ENCODE data around the gene PMAIP1.

Gene PMAIP1

DNA sequence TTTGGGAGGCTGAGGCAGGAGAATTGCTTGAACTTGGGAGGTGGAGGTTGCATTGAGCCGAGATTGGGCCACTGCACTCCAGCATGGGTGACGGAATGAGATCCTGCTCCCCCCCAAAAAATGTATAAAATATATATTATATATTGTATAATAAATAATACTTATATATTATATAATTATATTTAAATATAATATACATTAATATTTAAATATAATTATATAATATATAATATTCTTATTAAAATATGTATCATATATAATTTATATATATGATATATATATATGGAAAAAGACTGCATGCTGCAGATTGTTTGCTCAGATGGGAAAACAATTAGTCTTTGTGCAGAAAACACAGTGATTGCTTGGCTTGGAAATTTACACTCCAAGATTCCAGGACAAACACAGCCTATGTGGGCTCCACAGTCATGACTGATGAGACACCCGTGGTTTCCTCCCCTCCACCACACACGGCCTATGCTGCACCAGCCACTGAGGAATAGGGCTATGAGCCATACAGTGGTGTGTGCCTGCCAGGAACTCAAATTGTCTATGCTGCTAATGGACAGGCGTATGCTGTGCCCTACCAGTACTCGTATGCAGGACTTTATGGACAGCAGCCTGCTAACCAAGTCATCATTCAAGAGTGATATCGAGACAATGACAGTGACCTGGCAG lies 30.0 kb downstream of the PMAIP1 start:
- Histone ChIP-seq H3K4me3 (no peak overlapping the region), H3K27me3 (no peaks in the 10 kb centered on the region), H3K27ac (no peak overlapping the region), H3K4me1 (no peaks in the 10 kb centered on the region), H3K9me3 (no peaks in the 10 kb centered on the region), H3K36me3 (no peaks in the 10 kb centered on the region)
- TF ChIP-seq, protein P1, sequence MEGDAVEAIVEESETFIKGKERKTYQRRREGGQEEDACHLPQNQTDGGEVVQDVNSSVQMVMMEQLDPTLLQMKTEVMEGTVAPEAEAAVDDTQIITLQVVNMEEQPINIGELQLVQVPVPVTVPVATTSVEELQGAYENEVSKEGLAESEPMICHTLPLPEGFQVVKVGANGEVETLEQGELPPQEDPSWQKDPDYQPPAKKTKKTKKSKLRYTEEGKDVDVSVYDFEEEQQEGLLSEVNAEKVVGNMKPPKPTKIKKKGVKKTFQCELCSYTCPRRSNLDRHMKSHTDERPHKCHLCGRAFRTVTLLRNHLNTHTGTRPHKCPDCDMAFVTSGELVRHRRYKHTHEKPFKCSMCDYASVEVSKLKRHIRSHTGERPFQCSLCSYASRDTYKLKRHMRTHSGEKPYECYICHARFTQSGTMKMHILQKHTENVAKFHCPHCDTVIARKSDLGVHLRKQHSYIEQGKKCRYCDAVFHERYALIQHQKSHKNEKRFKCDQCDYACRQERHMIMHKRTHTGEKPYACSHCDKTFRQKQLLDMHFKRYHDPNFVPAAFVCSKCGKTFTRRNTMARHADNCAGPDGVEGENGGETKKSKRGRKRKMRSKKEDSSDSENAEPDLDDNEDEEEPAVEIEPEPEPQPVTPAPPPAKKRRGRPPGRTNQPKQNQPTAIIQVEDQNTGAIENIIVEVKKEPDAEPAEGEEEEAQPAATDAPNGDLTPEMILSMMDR (IDR thresholded peaks at IDR 0.05), result no peak
- no peak for DNase-seq
- intact Hi-C loops (cut with DNase I; ENCODE audit: low total_unique reads), result no loop called here

DNA sequence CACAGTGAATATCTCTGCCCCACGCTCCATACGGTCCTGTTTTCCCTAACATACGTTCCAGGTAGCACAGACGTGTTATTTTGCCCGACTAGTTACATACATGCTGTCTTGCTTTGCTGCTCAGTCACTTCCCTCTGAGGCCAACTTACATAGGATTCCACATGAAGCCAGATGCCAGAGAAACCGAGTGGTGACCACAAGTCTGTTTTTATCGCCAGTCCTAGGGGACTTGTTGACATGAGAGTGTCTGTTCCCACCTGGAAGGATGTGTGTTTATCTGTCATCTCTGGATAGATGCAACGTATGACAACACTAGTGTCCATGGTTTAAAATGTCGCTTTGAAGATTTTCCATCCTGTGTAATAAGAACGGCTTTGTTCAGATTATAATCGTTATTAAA lies 32.6 kb downstream of the PMAIP1 start:
- intact Hi-C loops (cut with DNase I; ENCODE audit: low total_unique reads), result no loop called here
- H3K27me3 ChIP-seq, result no peaks in the 10 kb centered on the region
- no peaks in the 10 kb centered on the region for H3K9me3 ChIP-seq
- DNase-seq, result no peak
- TF ChIP-seq, protein P1 (IDR thresholded peaks at IDR 0.05), result no peak
- no peaks in the 10 kb centered on the region for H3K4me1 ChIP-seq
- no peaks in the 10 kb centered on the region for H3K36me3 ChIP-seq
- H3K27ac ChIP-seq, result no peak overlapping the region
- H3K4me3 ChIP-seq, result no peak overlapping the region

DNA sequence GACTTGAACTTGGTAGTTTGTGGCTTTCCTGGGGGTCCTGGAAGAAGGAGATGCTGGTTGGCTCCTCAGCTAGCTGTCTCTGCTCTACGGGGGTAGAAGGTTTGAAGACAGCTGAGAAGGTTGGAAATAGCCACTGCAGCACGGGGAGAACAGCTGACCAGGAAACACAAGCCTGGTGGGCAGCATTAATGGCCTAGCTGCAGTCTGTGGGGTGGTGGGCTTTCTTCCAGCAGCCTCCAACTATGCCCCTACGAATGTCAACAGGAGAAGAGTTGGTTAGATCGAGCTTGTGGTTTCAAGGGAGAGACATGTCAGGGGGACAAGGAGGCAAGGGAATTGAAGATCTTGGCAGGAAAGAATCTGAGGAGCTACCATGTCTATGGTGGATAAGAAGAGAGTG lies 38.9 kb downstream of the PMAIP1 start:
- no peaks in the 10 kb centered on the region for H3K36me3 ChIP-seq
- intact Hi-C loops (cut with DNase I; ENCODE audit: low total_unique reads), result no loop called here
- no peak overlapping the region for H3K4me3 ChIP-seq
- H3K27me3 ChIP-seq, result no peaks in the 10 kb centered on the region
- H3K9me3 ChIP-seq, result no peaks in the 10 kb centered on the region
- H3K27ac ChIP-seq, result no peak overlapping the region
- DNase-seq, result no peak
- H3K4me1 ChIP-seq, result no peaks in the 10 kb centered on the region
- TF ChIP-seq, protein P1 (IDR thresholded peaks at IDR 0.05), result no peak

DNA sequence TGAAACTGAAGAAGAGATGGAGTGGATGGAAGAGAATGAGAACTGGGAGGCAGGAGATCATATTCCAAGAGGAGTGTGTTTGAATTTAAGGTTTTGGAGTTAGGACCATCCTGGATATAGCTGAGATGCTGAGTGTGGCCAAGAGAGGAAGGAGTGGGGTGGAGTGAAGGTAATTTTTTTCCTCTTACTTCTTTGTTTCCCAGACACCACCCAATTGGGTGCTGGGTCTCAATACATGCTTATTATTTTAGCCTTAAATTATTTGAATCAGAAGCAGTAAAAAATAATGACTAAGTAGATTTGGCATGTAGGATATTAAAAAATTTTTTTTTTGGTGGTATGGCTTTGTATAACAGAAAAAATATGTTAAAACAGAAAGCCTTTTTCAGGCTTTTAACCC lies 39.3 kb downstream of the PMAIP1 start:
- intact Hi-C loops (cut with DNase I; ENCODE audit: low total_unique reads), result no loop called here
- no peaks in the 10 kb centered on the region for H3K36me3 ChIP-seq
- DNase-seq, result no peak
- H3K4me1 ChIP-seq, result no peaks in the 10 kb centered on the region
- no peak overlapping the region for H3K27ac ChIP-seq
- no peak overlapping the region for H3K4me3 ChIP-seq
- H3K27me3 ChIP-seq, result no peaks in the 10 kb centered on the region
- H3K9me3 ChIP-seq, result no peaks in the 10 kb centered on the region
- TF ChIP-seq, protein P1 (IDR thresholded peaks at IDR 0.05), result no peak

DNA sequence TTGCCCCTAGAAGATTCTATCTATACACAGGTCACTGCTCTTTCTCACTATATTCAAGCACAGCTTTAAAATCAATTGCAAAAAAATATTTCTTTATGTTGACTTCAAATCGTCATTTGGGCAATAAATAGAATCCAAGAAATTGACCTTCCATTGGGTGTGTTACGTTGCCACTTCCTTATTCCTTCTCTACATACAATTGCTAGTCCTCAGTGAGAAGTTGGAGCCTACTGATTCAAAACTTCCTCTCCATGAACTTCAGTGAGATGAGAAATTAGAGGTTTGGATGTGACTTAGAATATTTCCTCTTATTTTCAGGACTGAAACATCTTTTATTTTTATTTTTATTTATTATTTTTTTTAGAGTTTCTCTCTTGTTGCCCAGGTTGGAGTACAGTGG lies 40.3 kb downstream of the PMAIP1 start:
- intact Hi-C loops (cut with DNase I; ENCODE audit: low total_unique reads), result no loop called here
- TF ChIP-seq, protein P1 (IDR thresholded peaks at IDR 0.05), result no peak
- Histone ChIP-seq H3K36me3 (no peaks in the 10 kb centered on the region), H3K27ac (no peak overlapping the region), H3K4me3 (no peak overlapping the region), H3K27me3 (no peaks in the 10 kb centered on the region), H3K4me1 (no peaks in the 10 kb centered on the region), H3K9me3 (no peaks in the 10 kb centered on the region)
- DNase-seq, result no peak

DNA sequence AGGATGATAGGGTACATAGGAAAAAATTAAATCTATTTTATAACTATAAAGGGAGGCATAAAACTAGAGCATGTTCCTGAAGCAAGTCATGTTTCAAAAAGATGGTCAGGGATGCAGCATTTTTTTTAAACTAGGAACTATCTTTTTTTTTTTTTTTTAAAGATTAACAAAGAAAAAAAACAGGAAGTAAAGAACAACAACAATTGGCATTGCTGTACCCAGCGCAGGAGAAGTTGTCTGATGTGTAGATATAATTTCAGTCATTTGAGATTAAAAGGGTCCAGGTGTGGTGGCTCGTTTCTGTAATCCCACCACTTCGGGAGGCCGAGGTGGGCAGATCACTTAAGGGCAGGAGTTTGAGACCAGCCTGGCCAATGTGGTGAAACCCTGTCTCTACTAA lies 41.5 kb downstream of the PMAIP1 start:
- no peaks in the 10 kb centered on the region for H3K9me3 ChIP-seq
- TF ChIP-seq, protein P1 (IDR thresholded peaks at IDR 0.05), result no peak
- no peak overlapping the region for H3K4me3 ChIP-seq
- no peaks in the 10 kb centered on the region for H3K4me1 ChIP-seq
- H3K36me3 ChIP-seq, result no peaks in the 10 kb centered on the region
- no peak for DNase-seq
- intact Hi-C loops (cut with DNase I; ENCODE audit: low total_unique reads), result no loop called here
- H3K27me3 ChIP-seq, result no peaks in the 10 kb centered on the region
- no peak overlapping the region for H3K27ac ChIP-seq
